ENCODE data around the gene KIFAP3.
"Not testable (repeated sequence)": the region's sequence is repeated elsewhere in the genome, so short reads cannot be mapped to it uniquely, and the experiment has no call there.

DNA sequence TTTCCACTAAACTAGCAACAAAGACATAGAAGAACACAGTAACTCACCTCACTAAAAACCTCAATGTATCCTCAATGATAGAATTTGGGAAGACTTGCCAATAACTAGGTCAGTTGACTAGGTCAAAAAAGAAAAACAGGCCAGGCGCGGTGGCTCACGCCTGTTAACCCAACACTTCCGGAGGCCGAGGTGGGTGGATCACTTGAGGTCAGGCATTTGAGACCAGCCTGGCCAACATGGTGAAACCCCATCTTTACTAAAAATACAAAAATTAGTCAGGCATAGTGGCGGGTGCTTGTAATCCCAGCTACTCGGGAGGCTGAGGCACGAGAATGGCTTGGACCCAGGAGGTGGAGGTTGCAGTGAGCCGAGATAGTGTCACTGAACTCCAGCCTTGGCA is 156.3 kb downstream of the KIFAP3 start:
- TF ChIP-seq, protein P1, sequence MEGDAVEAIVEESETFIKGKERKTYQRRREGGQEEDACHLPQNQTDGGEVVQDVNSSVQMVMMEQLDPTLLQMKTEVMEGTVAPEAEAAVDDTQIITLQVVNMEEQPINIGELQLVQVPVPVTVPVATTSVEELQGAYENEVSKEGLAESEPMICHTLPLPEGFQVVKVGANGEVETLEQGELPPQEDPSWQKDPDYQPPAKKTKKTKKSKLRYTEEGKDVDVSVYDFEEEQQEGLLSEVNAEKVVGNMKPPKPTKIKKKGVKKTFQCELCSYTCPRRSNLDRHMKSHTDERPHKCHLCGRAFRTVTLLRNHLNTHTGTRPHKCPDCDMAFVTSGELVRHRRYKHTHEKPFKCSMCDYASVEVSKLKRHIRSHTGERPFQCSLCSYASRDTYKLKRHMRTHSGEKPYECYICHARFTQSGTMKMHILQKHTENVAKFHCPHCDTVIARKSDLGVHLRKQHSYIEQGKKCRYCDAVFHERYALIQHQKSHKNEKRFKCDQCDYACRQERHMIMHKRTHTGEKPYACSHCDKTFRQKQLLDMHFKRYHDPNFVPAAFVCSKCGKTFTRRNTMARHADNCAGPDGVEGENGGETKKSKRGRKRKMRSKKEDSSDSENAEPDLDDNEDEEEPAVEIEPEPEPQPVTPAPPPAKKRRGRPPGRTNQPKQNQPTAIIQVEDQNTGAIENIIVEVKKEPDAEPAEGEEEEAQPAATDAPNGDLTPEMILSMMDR (IDR thresholded peaks at IDR 0.05): not testable (repeated sequence)
- not testable (repeated sequence) for TF ChIP-seq POLR2A (IDR thresholded peaks at IDR 0.05)
